ENCODE data around the gene GIMAP6.
"Not testable (repeated sequence)": the region's sequence is repeated elsewhere in the genome, so short reads cannot be mapped to it uniquely, and the experiment has no call there.

GIMAP6 gene

GRCh38 chr7:150580638-150581394 lies 51.4 kb downstream of the GIMAP6 start:
- DNase-seq: no peak

GRCh38 chr7:150579979-150580637 lies 52.1 kb downstream of the GIMAP6 start:
- DNase-seq: not testable (repeated sequence)
